Smooth muscle cell (in vitro differentiated cells): Measurements from ENCODE around the gene UBAP1. TPM values are rescaled to one million over a fixed set of nuclear protein-coding genes. Genes with fewer than 3 reads are reported as not detected.
"Not testable (repeated sequence)": the region's sequence is repeated elsewhere in the genome, so short reads cannot be mapped to it uniquely, and the experiment has no call there.

Source experiments
- DNase-seq: peaks from one replicate; lab custom pipeline; 2025; ENCODE audit not compliant: unreplicated experiment; lab: John Stamatoyannopoulos, UW
- H2AFZ ChIP-seq: fragments of 200-600 bp; sonication (generic); 2 replicates; pipeline ENCODE4 v1.6.0; 2016; ENCODE audit warnings: antibody characterized with exemption, low read depth, mild to moderate bottlenecking
- H3F3A ChIP-seq: fragments of 200-600 bp; sonication (generic); 2 replicates; pipeline ENCODE4 v1.6.0; 2017; ENCODE audit warnings: antibody characterized with exemption, low read depth
- H3K27ac ChIP-seq: fragments of 200-600 bp; sonication (generic); 2 replicates; pipeline ENCODE4 v1.5.1; 2016; ENCODE audit warnings: low read depth, mild to moderate bottlenecking
- H3K27me3 ChIP-seq: fragments of 200-600 bp; sonication (generic); 2 replicates; pipeline ENCODE4 v1.6.1; 2016; ENCODE audit warnings: low read depth, mild to moderate bottlenecking
- H3K36me3 ChIP-seq: fragments of 200-600 bp; sonication (generic); 2 replicates; pipeline ENCODE4 v1.5.1; 2016; ENCODE audit warnings: low read depth
- H3K4me1 ChIP-seq: fragments of 200-600 bp; sonication (generic); 2 replicates; pipeline ENCODE4 v1.5.1; 2016; ENCODE audit warnings: low read depth
- H3K4me2 ChIP-seq: fragments of 200-600 bp; sonication (generic); 2 replicates; pipeline ENCODE4 v1.6.0; 2016; ENCODE audit warnings: mild to moderate bottlenecking
- H3K4me3 ChIP-seq: fragments of 200-600 bp; sonication (generic); 2 replicates; pipeline ENCODE4 v1.5.1; 2016; ENCODE audit warnings: mild to moderate bottlenecking
- H3K79me2 ChIP-seq: fragments of 200-600 bp; sonication (generic); 2 replicates; pipeline ENCODE4 v1.6.0; 2016; ENCODE audit warnings: low read depth, mild to moderate bottlenecking
- H3K9ac ChIP-seq: fragments of 200-600 bp; sonication (generic); 2 replicates; pipeline ENCODE4 v1.6.0; 2016; ENCODE audit warnings: low read depth
- H3K9me3 ChIP-seq: fragments of 200-600 bp; sonication (generic); replicated peaks from 2 replicates; pipeline ENCODE4 v1.5.1; 2016; ENCODE audit warnings: low read depth
- H4K20me1 ChIP-seq: fragments of 200-600 bp; sonication (generic); 2 replicates; pipeline ENCODE4 v1.6.0; 2016; ENCODE audit warnings: low read depth
- CTCF ChIP-seq: fragments of 200-600 bp; sonication (generic); IDR thresholded peaks from 2 replicates; pipeline ENCODE4 v1.5.1; 2017; ENCODE audit warnings: borderline replicate concordance, mild to moderate bottlenecking, antibody characterized with exemption; ENCODE audit not compliant: insufficient read depth, poor library complexity, severe bottlenecking
- WGBS: methylation state at CpG from one replicate; pipeline ENCODE4 v1.1.7; 2016; ENCODE audit warnings: low lambda C conversion rate; 5-methylcytosine and 5-hydroxymethylcytosine counted together
- polyA plus RNA-seq: library from polyadenylated mRNA; unstranded; fragments of >200 nt; fragmentation: Nextera tagmentation; extraction: Ambion mirVana; gene quantifications from 2 replicates; pipeline ENCODE4 v1.2.1, GENCODE V29; 2016
- total RNA-seq: library from RNA; depleted of rRNA; stranded (reverse); fragments of >200 nt; gene quantifications from 2 replicates; pipeline ENCODE4 v1.2.3, GENCODE V29; 2014

UBAP1 gene
- total and polyA plus RNA-seq, 2 experiments from 2014 or later = 45.0 to 49.9 TPM

DNA sequence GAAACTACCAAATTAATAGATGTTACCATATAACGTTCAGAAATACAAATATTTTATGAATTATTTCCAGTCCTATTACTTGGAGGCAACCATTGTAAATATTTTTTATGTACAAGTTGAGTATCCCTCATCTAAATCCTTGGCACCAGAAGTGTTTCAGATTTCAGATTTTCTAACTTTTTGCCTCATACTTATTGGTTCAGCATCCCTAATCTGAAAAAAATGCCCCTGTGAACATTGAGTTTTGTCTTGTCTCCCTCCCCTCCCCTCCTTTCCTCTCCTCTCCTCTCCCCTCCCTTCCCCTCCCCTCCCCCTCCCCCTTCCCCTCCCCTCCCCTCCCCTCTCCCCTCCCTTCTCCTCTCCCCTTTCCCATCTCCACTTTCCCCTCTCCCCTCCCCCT lies 40.6 kb downstream of the UBAP1 start:
- peaks cover 95% of the 10 kb centered on the region for H4K20me1 ChIP-seq
- no peaks in the 10 kb centered on the region for H3K36me3 ChIP-seq
- no peaks in the 10 kb centered on the region for H3K27me3 ChIP-seq
- DNase-seq = no peak
- H3K9me3 ChIP-seq = no peaks in the 10 kb centered on the region
- WGBS = 100% methylated on average over 1 of the region's 1 CpG
- no peak overlapping the region for H3K9ac ChIP-seq
- TF ChIP-seq CTCF = no peak
- peaks cover 60% of the 10 kb centered on the region for H3K79me2 ChIP-seq
- H2AFZ ChIP-seq = no peak overlapping the region
- H3K4me2 ChIP-seq = no peak overlapping the region
- no peak overlapping the region for H3K4me3 ChIP-seq
- H3F3A ChIP-seq = peaks cover 7% of the 10 kb centered on the region
- H3K27ac ChIP-seq = no peak overlapping the region
- no peaks in the 10 kb centered on the region for H3K4me1 ChIP-seq

GRCh38 chr9:34220218-34220617 lies 41.4 kb downstream of the UBAP1 start:
- H3K79me2 ChIP-seq = peaks cover 60% of the 10 kb centered on the region
- no peaks in the 10 kb centered on the region for H3K36me3 ChIP-seq
- no peak for TF ChIP-seq CTCF
- 98% methylated on average over 8 of the region's 8 CpGs for WGBS
- no peaks in the 10 kb centered on the region for H3K4me1 ChIP-seq
- peaks cover 7% of the 10 kb centered on the region for H3F3A ChIP-seq
- H3K27ac ChIP-seq = no peak overlapping the region
- no peak overlapping the region for H3K4me2 ChIP-seq
- no peaks in the 10 kb centered on the region for H3K9me3 ChIP-seq
- H2AFZ ChIP-seq = no peak overlapping the region
- H4K20me1 ChIP-seq = peaks cover 95% of the 10 kb centered on the region
- H3K4me3 ChIP-seq = no peak overlapping the region
- no peak overlapping the region for H3K9ac ChIP-seq
- H3K27me3 ChIP-seq = no peaks in the 10 kb centered on the region
- DNase-seq = no peak

GRCh38 chr9:34224349-34224748 lies 45.5 kb downstream of the UBAP1 start:
- Histone ChIP-seq H3K9me3 (no peaks in the 10 kb centered on the region), H3F3A (no peaks in the 10 kb centered on the region), H3K4me2 (no peak overlapping the region), H3K27me3 (no peaks in the 10 kb centered on the region), H3K9ac (no peak overlapping the region), H3K27ac (no peak overlapping the region), H3K4me1 (no peaks in the 10 kb centered on the region), H4K20me1 (peaks cover 94% of the 10 kb centered on the region), H3K79me2 (peaks cover 58% of the 10 kb centered on the region), H3K4me3 (no peak overlapping the region), H3K36me3 (no peaks in the 10 kb centered on the region), H2AFZ (no peak overlapping the region)
- TF ChIP-seq CTCF = no peak
- DNase-seq = no peak
- 91% methylated on average over 12 of the region's 12 CpGs for WGBS

DNA sequence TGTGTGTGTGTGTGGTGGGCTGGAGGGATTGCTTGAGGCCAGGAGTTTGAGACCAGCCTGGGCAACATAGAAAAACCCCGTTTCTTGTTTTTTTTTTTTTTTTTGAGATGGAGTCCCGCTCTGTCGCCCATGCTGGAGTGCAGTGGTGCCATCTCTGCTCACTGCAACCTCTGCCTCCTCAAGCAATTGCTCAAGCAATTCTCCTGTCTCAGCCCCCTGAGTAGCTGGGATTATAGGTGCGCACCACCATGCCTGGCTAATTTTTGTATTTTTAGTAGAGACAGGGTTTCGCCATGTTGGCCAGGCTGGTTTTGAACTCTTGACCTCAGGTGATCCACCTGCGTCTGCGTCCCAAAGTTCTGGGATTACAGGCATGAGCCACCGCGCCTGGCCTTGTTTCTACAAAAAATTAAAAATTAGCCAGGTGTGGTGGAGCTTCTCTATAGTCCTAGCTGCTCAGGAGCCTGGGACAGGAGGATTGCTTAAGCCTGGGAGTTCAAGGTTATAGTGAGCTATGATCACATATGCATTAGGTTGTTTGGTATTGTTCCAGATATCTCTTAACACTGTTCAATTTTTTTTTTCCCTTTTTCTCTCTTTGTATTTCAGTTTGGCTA lies 47.4 kb downstream of the UBAP1 start:
- not testable (repeated sequence) for H3F3A ChIP-seq, H3K9ac ChIP-seq, DNase-seq, H3K4me3 ChIP-seq, H3K4me2 ChIP-seq, H3K9me3 ChIP-seq, H3K4me1 ChIP-seq, H2AFZ ChIP-seq, H3K36me3 ChIP-seq, H3K27me3 ChIP-seq
- H4K20me1 ChIP-seq = peaks cover 98% of the 10 kb centered on the region
- WGBS = 93% methylated on average over 7 of the region's 9 CpGs
- peaks cover 63% of the 10 kb centered on the region for H3K79me2 ChIP-seq
- H3K27ac ChIP-seq = peak overlapping the region; percentile 66
